Osteocyte (in vitro differentiated cells): Measurements from ENCODE around the gene S100A3. TPM values are rescaled to one million over a fixed set of nuclear protein-coding genes. Genes with fewer than 3 reads are reported as not detected.

Source experiments
- DNase-seq: peaks from one replicate; pipeline ENCODE4 v3.0.0; 2021; ENCODE audit warnings: mixed read lengths; ENCODE audit not compliant: unreplicated experiment; ENCODE audit errors: extremely low spot score
- H3K27ac Mint-ChIP-seq: one replicate; pipeline ENCODE4 v1.8.0; 2021; ENCODE audit warnings: mild to moderate bottlenecking, mixed read lengths; ENCODE audit not compliant: unreplicated experiment
- H3K27me3 Mint-ChIP-seq: one replicate; pipeline ENCODE4 v1.8.0; 2021; ENCODE audit warnings: mixed read lengths; ENCODE audit not compliant: unreplicated experiment
- H3K36me3 Mint-ChIP-seq: one replicate; pipeline ENCODE4 v1.8.0; 2021; ENCODE audit warnings: mixed read lengths; ENCODE audit not compliant: unreplicated experiment
- H3K4me1 Mint-ChIP-seq: one replicate; pipeline ENCODE4 v1.8.0; 2021; ENCODE audit warnings: mixed read lengths; ENCODE audit not compliant: unreplicated experiment
- H3K4me3 Mint-ChIP-seq: one replicate; pipeline ENCODE4 v1.8.0; 2021; ENCODE audit warnings: mild to moderate bottlenecking, moderate library complexity, mixed read lengths; ENCODE audit not compliant: unreplicated experiment
- H3K9me3 Mint-ChIP-seq: one replicate; pipeline ENCODE4 v1.8.0; 2021; ENCODE audit warnings: mixed read lengths; ENCODE audit not compliant: unreplicated experiment
- total RNA-seq: library from RNA; stranded (reverse); gene quantifications from 2 replicates; pipeline ENCODE4 v1.2.1, GENCODE V29; 2021
- TF ChIP-seq, protein P1 (sequence below): fragments of 200-600 bp; sonication (generic); IDR thresholded peaks from 2 replicates; pipeline ENCODE4 v1.5.0; 2021; ENCODE audit warnings: antibody characterized with exemption, mild to moderate bottlenecking, moderate library complexity

Gene S100A3
- total RNA-seq, 1 donor from 2014 or later, result 7.5 TPM

DNA sequence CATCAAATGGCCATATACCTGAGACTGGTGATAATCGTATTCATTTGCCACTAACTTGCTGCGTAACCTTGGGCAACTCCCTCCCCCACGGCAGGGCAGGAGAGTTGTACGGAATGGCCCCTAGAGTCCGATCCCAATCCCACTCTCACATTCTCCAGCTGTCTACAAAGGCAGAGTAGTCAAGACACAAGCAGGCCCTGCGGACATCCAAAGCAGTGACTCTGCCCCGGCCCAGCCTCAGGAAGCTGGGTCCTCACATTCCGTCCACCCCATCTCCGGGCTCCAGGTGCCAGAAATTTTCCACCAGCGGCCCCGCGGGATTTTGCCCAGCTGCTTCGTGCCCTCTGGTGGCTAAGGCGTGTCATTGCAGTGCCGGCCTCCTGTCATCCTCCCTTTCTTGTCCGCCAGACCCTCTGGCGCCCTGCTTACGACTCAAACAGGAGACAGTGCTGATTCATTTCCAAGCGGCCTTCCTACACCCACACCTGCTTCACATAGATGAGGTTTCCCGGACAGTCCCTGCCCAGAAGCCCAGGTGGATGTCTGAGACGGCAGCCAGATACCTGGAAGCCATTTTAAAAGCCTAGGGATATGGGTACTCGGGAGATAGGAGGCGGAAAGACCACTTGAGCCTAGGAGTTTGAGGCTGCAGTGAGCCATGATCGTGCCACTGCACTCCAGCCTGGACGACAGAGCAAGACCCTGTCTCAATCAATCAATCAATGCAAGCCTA, 19.5 kb upstream of the S100A3 start:
- Mint-ChIP-seq H3K9me3 (no peaks in the 10 kb centered on the region), H3K27me3 (no peaks in the 10 kb centered on the region), H3K27ac (peak overlapping the region; percentile 98), H3K36me3 (no peaks in the 10 kb centered on the region), H3K4me1 (peaks cover 62% of the 10 kb centered on the region), H3K4me3 (peak overlapping the region; percentile 34)
- TF ChIP-seq, protein P1, sequence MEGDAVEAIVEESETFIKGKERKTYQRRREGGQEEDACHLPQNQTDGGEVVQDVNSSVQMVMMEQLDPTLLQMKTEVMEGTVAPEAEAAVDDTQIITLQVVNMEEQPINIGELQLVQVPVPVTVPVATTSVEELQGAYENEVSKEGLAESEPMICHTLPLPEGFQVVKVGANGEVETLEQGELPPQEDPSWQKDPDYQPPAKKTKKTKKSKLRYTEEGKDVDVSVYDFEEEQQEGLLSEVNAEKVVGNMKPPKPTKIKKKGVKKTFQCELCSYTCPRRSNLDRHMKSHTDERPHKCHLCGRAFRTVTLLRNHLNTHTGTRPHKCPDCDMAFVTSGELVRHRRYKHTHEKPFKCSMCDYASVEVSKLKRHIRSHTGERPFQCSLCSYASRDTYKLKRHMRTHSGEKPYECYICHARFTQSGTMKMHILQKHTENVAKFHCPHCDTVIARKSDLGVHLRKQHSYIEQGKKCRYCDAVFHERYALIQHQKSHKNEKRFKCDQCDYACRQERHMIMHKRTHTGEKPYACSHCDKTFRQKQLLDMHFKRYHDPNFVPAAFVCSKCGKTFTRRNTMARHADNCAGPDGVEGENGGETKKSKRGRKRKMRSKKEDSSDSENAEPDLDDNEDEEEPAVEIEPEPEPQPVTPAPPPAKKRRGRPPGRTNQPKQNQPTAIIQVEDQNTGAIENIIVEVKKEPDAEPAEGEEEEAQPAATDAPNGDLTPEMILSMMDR, result peak; percentile 99
- DNase-seq, result peak; percentile 97

DNA sequence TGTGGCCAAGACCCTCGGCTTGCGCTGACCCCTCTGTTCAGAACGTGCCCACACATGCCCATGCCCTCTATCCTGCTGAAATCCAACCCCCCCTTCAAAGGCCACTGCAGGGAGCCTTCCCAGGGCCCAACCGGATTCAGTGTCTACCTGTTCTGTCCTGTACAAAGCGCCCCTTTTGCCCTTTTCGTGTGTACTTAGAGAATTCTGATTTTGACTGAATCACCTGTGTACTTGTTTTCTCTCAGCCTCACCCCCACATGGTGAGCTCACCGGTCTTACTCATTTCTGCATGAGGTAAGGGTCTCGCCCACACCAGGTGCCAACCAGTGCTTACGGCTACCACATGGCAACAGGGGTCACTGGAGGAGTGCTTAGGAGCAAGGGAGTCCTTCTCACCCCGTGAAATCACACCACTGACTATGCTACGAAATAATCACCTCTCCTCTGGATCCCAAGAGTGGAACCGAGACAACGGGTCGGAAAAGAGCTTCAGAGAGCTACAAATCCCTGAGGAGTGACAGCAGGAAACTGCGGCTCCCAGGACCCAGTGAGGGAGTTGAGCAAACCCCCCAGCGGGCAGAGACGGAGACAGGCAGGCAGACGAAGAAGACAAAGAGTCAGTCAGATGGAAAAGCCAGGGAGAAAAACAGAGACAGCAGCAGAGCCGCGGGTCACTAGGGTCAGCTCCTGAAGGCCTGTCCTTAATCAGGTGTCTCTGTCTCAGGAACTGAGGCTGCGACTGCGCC, 18.7 kb upstream of the S100A3 start:
- no peaks in the 10 kb centered on the region for H3K27me3 Mint-ChIP-seq
- no peak overlapping the region for H3K4me3 Mint-ChIP-seq
- no peak for DNase-seq
- peaks cover 59% of the 10 kb centered on the region for H3K4me1 Mint-ChIP-seq
- no peaks in the 10 kb centered on the region for H3K36me3 Mint-ChIP-seq
- TF ChIP-seq, protein P1, result no peak
- no peaks in the 10 kb centered on the region for H3K9me3 Mint-ChIP-seq
- peak overlapping the region; percentile 98 for H3K27ac Mint-ChIP-seq

DNA sequence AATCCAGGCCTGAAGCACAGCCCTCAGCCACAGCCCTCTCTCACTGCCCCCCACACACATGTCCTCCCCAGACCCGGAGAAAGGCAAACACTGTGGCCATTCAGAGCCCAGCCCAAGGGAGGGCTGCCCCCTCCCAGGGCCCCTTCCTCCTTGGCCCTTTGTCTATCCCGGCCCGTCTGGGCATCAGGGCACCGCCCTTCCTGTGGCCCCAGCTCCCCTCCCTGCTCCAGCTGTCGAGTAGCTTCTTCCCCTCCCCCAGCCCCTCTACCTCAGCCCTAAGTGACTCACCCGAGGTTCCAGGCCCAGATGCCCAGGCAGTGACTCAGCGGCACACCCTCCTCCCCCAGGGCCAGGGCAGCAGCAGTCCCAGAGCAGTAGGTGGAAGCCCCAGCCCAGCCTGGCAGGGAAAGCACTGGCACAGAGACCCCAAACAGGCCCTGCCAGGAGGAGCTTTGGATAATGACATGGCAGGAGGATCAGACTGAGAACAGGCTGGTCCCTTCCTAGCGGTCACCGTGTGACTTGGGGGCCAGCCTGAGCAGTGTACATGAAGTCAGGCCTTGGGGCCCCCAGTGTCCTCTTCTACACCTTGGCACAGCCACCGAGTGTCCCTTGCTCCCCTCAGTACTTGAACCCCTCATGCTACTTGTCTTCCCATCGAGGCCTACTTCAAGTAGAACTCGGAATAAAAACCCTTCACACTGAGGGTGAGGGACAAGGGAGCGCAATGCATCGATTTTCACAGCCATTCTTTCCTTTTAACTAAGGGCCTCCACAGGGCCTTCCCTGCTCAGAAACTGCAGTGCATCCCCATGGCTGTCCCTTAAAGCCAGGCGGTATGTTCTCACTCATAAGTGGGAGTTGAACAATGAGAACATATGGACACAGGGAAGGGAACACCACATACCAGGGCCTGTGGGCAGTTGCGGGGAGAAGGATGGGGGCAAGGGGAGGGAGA, 17.6 kb upstream of the S100A3 start:
- Mint-ChIP-seq H3K27me3 (no peaks in the 10 kb centered on the region), H3K27ac (peak overlapping the region; percentile 100), H3K9me3 (no peaks in the 10 kb centered on the region), H3K4me3 (no peak overlapping the region), H3K4me1 (peaks cover 53% of the 10 kb centered on the region), H3K36me3 (no peaks in the 10 kb centered on the region)
- TF ChIP-seq, protein P1, result no peak
- peak; percentile 99 for DNase-seq

DNA sequence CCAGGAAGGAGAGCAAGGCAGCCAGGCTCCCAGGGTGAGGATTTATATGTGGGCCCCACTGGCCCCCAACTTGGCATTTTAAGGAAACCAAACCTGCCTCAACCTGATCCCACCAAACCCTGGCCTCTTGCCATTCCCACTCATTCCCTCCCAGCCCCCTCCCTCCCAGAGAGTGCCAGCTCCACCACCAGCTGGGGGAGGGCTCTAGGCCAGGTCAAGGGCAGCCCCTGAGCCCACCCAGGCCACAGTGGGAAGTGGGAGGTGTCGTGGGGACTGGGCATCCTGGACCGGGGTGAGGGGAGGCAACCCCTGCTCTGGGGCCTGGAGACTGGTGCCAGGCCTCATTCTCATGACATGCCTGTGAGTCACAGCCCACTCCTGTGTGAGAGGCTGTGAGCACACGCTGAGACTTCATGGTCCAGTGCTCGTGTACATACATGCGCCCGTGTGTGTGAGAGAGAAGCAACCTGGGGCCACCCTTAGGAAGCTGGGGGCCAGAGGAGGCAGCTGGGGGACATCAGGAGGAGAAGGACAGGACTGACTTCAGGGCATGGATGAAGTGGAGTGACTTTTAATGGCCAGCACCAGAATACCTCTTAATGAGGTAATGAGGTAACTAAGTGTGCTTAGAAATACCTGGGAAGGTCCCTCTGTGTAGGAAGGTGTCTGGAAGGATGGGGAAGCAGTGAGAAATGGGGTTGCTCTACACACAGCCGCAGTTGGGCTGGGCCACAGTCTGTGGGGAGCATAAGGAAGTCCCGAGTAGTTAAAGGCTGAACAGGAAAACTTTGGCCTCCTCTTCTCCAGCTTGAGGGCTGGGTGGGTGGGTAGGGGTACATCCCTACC, 16.7 kb upstream of the S100A3 start, which contains the start of gene S100A2:
TSS of gene S100A2 (minus strand) at position 316 of the 846 bp plus-strand sequence. CDS start 1,967 bp downstream, outside the sequence.
- TF ChIP-seq, protein P1, result no peak
- Mint-ChIP-seq H3K4me3 (no peak within 1 kb of the TSS), H3K4me1 (peaks cover 50% of the 10 kb centered on the region), H3K36me3 (no peaks in the 10 kb centered on the region), H3K9me3 (no peaks in the 10 kb centered on the region), H3K27ac (peak within 1 kb of the TSS; percentile 100), H3K27me3 (no peaks in the 10 kb centered on the region)
- DNase-seq, result no peak
